Liver (tissue), 9 donors: ENCODE results near the gene MYO3B. TPM values are rescaled to one million over a fixed set of nuclear protein-coding genes. Genes with fewer than 3 reads are reported as not detected.

Source experiments
- DNase-seq: peaks from one replicate; pipeline ENCODE4 v3.0.0-alpha.2; 2017; ENCODE audit warnings: low spot score
- H3K27ac ChIP-seq, 2 donors: one replicate each; pipeline ENCODE4 v1.7.0; 2013; ENCODE audit warnings: inconsistent platforms in 2 of 2, low read length in 2 of 2, control low read depth in 1 of 2, low read depth in 1 of 2, mild to moderate bottlenecking in 1 of 2
- H3K27me3 ChIP-seq, 4 donors: one replicate each; pipeline versions ENCODE4 v1.6.1 to v1.7.0; 2013; ENCODE audit warnings: low read length in 3 of 4, inconsistent platforms in 1 of 4, mild to moderate bottlenecking in 1 of 4, moderate library complexity in 1 of 4; ENCODE audit not compliant: control insufficient read depth in 4 of 4, insufficient read depth in 4 of 4
- H3K36me3 ChIP-seq, 4 donors: one replicate each; pipeline versions ENCODE4 v1.6.1 to v1.7.0; 2013; ENCODE audit warnings: low read length in 3 of 4, mild to moderate bottlenecking in 3 of 4, low read depth in 1 of 4, moderate library complexity in 1 of 4; ENCODE audit not compliant: control insufficient read depth in 4 of 4, insufficient read depth in 3 of 4
- H3K4me1 ChIP-seq, 4 donors: one replicate each; pipeline versions ENCODE4 v1.6.1 to v1.7.0; 2013; ENCODE audit warnings: low read length in 3 of 4, mild to moderate bottlenecking in 3 of 4, moderate library complexity in 1 of 4; ENCODE audit not compliant: control insufficient read depth in 4 of 4, insufficient read depth in 4 of 4
- H3K4me3 ChIP-seq, 3 donors: one replicate each; pipeline versions ENCODE4 v1.6.1 to v1.7.0; 2013; ENCODE audit warnings: low read length in 3 of 3, control low read depth in 1 of 3, low read depth in 1 of 3, mild to moderate bottlenecking in 1 of 3
- H3K9ac ChIP-seq, 2 donors: one replicate each; pipeline ENCODE4 v1.7.0; 2013; ENCODE audit warnings: low read length in 2 of 2, mild to moderate bottlenecking in 2 of 2, moderate library complexity in 2 of 2, control low read depth in 1 of 2, low read depth in 1 of 2
- H3K9me3 ChIP-seq, 4 donors: one replicate each; pipeline versions ENCODE4 v1.6.1 to v1.7.0; 2013; ENCODE audit warnings: low read length in 3 of 4; ENCODE audit not compliant: control insufficient read depth in 4 of 4
- EGR1 ChIP-seq, 2 donors: IDR thresholded peaks; 2 replicates each; pipeline ENCODE4 v1.6.1; 2016 to 2018; ENCODE audit warnings: antibody characterized with exemption in 2 of 2, low read depth in 2 of 2
- FOXA1 ChIP-seq: IDR thresholded peaks from 2 replicates; pipeline ENCODE4 v1.6.1; 2016; ENCODE audit warnings: antibody characterized with exemption
- FOXA2 ChIP-seq: IDR thresholded peaks from 2 replicates; pipeline ENCODE4 v1.6.1; 2016; ENCODE audit warnings: antibody characterized with exemption
- GABPA ChIP-seq, 2 donors: IDR thresholded peaks in 1 of 2; conservative IDR thresholded peaks in 1 of 2; 2 replicates each; pipeline ENCODE4 v1.6.1; 2016; ENCODE audit warnings: antibody characterized with exemption in 2 of 2, mild to moderate bottlenecking in 1 of 2, moderate library complexity in 1 of 2
- HNF4A ChIP-seq, 2 donors: conservative IDR thresholded peaks; 2 replicates each; pipeline ENCODE4 v1.6.1; 2016; ENCODE audit warnings: antibody characterized with exemption in 2 of 2, mild to moderate bottlenecking in 2 of 2
- HNF4G ChIP-seq: IDR thresholded peaks from 2 replicates; pipeline ENCODE4 v1.6.1; 2016; ENCODE audit warnings: antibody characterized with exemption
- JUND ChIP-seq, 2 donors: IDR thresholded peaks; 2 replicates each; pipeline ENCODE4 v1.6.1; 2016; ENCODE audit warnings: antibody characterized with exemption in 2 of 2
- NR2F2 ChIP-seq: IDR thresholded peaks from 2 replicates; pipeline ENCODE4 v1.6.1; 2016; ENCODE audit warnings: antibody characterized with exemption
- RAD21 ChIP-seq, 2 donors: IDR thresholded peaks; 2 replicates each; pipeline ENCODE4 v1.6.1; 2016; ENCODE audit warnings: antibody characterized with exemption in 2 of 2, mild to moderate bottlenecking in 2 of 2
- RXRA ChIP-seq, 2 donors: IDR thresholded peaks; 2 replicates each; pipeline ENCODE4 v1.6.1; 2017 to 2018; ENCODE audit warnings: antibody characterized with exemption in 2 of 2, mild to moderate bottlenecking in 1 of 2
- SP1 ChIP-seq: IDR thresholded peaks from 2 replicates; pipeline ENCODE4 v1.6.1; 2018; ENCODE audit warnings: antibody characterized with exemption, mild to moderate bottlenecking
- TAF1 ChIP-seq: conservative IDR thresholded peaks from 2 replicates; pipeline ENCODE4 v1.6.1; 2016; ENCODE audit warnings: antibody characterized with exemption, mild to moderate bottlenecking
- YY1 ChIP-seq: IDR thresholded peaks from 2 replicates; pipeline ENCODE4 v1.6.1; 2016; ENCODE audit warnings: antibody characterized with exemption, mild to moderate bottlenecking
- ZBTB33 ChIP-seq: IDR thresholded peaks from 2 replicates; pipeline ENCODE4 v1.6.1; 2016; ENCODE audit warnings: antibody characterized with exemption
- WGBS: extraction: QIAGEN DNeasy Blood & Tissue Kit; methylation state at CpG from one replicate; pipeline ENCODE4 v1.1.7; 2013; 5-methylcytosine and 5-hydroxymethylcytosine counted together
- polyA plus RNA-seq, 2 donors: library from polyadenylated mRNA; stranded (reverse) in 1 of 2; unstranded in 1 of 2; fragments of 200-250 nt in 1 of 2; fragments of >200 nt in 1 of 2; fragmentation: Nextera tagmentation in 1 of 2; extraction: Ambion mirVana in 1 of 2; gene quantifications; one replicate each; pipeline versions ENCODE4 v1.2.1 to v1.2.3, GENCODE V29; 2013 to 2015
- total RNA-seq, 2 donors: library from RNA; depleted of rRNA; stranded (reverse); fragments of >200 nt; gene quantifications; one replicate each; pipeline ENCODE4 v1.2.3, GENCODE V29; 2014
- TF ChIP-seq, protein P1 (sequence below): IDR thresholded peaks from 2 replicates; pipeline ENCODE4 v1.6.1; 2016; ENCODE audit warnings: antibody characterized with exemption
- TF ChIP-seq, protein P2 (sequence below): fragments of 150-350 bp; IDR thresholded peaks from 2 replicates; pipeline ENCODE4 v1.5.1; 2017; ENCODE audit warnings: improper control_type of control experiment, low read depth, low read length; ENCODE audit not compliant: missing input control
- TF ChIP-seq, protein P3 (sequence below): IDR thresholded peaks from 2 replicates; pipeline ENCODE4 v1.6.1; 2016; ENCODE audit warnings: antibody characterized with exemption, mild to moderate bottlenecking
- donor health status: healthy.
- donor health status: healthy.
- donor health status: healthy.
- donor health status: healthy.
- donor health status: healthy.

Gene MYO3B
- total and polyA plus RNA-seq, 4 donors = under 0.01 to 0.05 TPM; not detected in 2

- peaks cover 0 to 3% (median 0%) of the 10 kb centered on the region in 4 donors for H3K27me3 ChIP-seq
- no peaks in the 10 kb centered on the region for H3K4me1 ChIP-seq
- no peak for DNase-seq
- no peak overlapping the region for H3K4me3 ChIP-seq
- H3K9me3 ChIP-seq = no peaks in the 10 kb centered on the region
- TF ChIP-seq RAD21 (IDR thresholded peaks at IDR 0.05) (no peak), SP1 (no peak), JUND (IDR thresholded peaks at IDR 0.05) (no peak), TAF1 (no peak), FOXA2 (no peak), GABPA (IDR thresholded peaks at IDR 0.05 in 1 of 2, conservative IDR thresholded peaks at IDR 0.05 in 1 of 2) (no peak), ZBTB33 (no peak), RXRA (IDR thresholded peaks at IDR 0.05) (no peak), YY1 (no peak)
- TF ChIP-seq, protein P1, sequence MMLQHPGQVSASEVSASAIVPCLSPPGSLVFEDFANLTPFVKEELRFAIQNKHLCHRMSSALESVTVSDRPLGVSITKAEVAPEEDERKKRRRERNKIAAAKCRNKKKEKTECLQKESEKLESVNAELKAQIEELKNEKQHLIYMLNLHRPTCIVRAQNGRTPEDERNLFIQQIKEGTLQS = no peak
- TF ChIP-seq, protein P2, sequence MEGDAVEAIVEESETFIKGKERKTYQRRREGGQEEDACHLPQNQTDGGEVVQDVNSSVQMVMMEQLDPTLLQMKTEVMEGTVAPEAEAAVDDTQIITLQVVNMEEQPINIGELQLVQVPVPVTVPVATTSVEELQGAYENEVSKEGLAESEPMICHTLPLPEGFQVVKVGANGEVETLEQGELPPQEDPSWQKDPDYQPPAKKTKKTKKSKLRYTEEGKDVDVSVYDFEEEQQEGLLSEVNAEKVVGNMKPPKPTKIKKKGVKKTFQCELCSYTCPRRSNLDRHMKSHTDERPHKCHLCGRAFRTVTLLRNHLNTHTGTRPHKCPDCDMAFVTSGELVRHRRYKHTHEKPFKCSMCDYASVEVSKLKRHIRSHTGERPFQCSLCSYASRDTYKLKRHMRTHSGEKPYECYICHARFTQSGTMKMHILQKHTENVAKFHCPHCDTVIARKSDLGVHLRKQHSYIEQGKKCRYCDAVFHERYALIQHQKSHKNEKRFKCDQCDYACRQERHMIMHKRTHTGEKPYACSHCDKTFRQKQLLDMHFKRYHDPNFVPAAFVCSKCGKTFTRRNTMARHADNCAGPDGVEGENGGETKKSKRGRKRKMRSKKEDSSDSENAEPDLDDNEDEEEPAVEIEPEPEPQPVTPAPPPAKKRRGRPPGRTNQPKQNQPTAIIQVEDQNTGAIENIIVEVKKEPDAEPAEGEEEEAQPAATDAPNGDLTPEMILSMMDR = no peak
- TF ChIP-seq, protein P3, sequence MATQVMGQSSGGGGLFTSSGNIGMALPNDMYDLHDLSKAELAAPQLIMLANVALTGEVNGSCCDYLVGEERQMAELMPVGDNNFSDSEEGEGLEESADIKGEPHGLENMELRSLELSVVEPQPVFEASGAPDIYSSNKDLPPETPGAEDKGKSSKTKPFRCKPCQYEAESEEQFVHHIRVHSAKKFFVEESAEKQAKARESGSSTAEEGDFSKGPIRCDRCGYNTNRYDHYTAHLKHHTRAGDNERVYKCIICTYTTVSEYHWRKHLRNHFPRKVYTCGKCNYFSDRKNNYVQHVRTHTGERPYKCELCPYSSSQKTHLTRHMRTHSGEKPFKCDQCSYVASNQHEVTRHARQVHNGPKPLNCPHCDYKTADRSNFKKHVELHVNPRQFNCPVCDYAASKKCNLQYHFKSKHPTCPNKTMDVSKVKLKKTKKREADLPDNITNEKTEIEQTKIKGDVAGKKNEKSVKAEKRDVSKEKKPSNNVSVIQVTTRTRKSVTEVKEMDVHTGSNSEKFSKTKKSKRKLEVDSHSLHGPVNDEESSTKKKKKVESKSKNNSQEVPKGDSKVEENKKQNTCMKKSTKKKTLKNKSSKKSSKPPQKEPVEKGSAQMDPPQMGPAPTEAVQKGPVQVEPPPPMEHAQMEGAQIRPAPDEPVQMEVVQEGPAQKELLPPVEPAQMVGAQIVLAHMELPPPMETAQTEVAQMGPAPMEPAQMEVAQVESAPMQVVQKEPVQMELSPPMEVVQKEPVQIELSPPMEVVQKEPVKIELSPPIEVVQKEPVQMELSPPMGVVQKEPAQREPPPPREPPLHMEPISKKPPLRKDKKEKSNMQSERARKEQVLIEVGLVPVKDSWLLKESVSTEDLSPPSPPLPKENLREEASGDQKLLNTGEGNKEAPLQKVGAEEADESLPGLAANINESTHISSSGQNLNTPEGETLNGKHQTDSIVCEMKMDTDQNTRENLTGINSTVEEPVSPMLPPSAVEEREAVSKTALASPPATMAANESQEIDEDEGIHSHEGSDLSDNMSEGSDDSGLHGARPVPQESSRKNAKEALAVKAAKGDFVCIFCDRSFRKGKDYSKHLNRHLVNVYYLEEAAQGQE = no peak
- WGBS = 38% methylated on average over 4 of the region's 4 CpGs
- H3K9ac ChIP-seq = no peak overlapping the region
- no peaks in the 10 kb centered on the region for H3K36me3 ChIP-seq
- H3K27ac ChIP-seq = no peak overlapping the region
Measured at GRCh38 chr2:170238776-170239175, 60.8 kb downstream of the MYO3B start.

DNA sequence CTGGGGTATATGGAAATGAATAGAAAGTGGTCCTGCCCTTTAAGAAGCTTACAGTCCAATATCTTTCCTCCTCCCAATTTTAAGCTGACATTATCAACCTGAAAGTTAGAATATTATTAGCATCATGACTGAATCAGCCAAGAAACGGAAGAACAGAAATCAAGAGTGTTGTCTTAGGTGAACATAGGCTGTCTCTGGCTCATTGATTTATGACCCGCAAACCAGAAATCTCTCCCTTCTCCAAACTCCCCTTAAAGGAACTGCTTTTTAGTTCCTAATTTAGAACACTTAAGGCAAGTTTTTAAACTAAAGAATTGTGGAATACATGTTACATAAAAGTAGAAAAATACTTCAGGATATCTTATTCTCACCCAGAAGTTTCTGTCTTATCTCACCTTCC is 62.7 kb downstream of the MYO3B start:
- WGBS = 72% methylated on average over 2 of the region's 2 CpGs
- Histone ChIP-seq H3K9ac (no peak overlapping the region), H3K4me1 (no peaks in the 10 kb centered on the region), H3K4me3 (no peak overlapping the region), H3K27ac (no peak overlapping the region), H3K27me3 (peaks cover 0 to 3% (median 0%) of the 10 kb centered on the region in 4 donors), H3K36me3 (no peaks in the 10 kb centered on the region), H3K9me3 (no peaks in the 10 kb centered on the region)
- no peak for DNase-seq
- no peak for TF ChIP-seq EGR1 (IDR thresholded peaks at IDR 0.05; ENCODE audit: low read depth in 2 of 2)
- no peak for TF ChIP-seq HNF4G
- TF ChIP-seq ZBTB33 = no peak
- TF ChIP-seq, protein P2 = no peak
- no peak for TF ChIP-seq TAF1
- TF ChIP-seq JUND (IDR thresholded peaks at IDR 0.05) = no peak
- no peak for TF ChIP-seq HNF4A (conservative IDR thresholded peaks at IDR 0.05)
- TF ChIP-seq SP1 = no peak
- TF ChIP-seq NR2F2 = no peak
- no peak for TF ChIP-seq RXRA (IDR thresholded peaks at IDR 0.05)
- no peak for TF ChIP-seq FOXA2
- no peak for TF ChIP-seq RAD21 (IDR thresholded peaks at IDR 0.05)
- no peak for TF ChIP-seq FOXA1
- TF ChIP-seq, protein P1 = no peak
